K562 (cell line): ENCODE results near the gene MAP7D1. TPM values are rescaled to one million over a fixed set of nuclear protein-coding genes. Genes with fewer than 3 reads are reported as not detected.

Experiments used
- BACH1 ChIP-seq: fragments of 200-800 bp; sonication (Bioruptor generic); IDR thresholded peaks from 2 replicates; pipeline ENCODE4 v1.6.1; 2016; ENCODE audit warnings: missing genetic modification characterization, missing compliant biosample characterization
- CHCHD3 ChIP-seq: fragments of 250-450 bp; sonication (Bioruptor Pico); IDR thresholded peaks from 2 replicates; pipeline ENCODE4 v2.1.2; 2022; ENCODE audit warnings: mild to moderate bottlenecking
- ETV5 ChIP-seq: sonication (generic); formaldehyde crosslinking; IDR thresholded peaks from 2 replicates; pipeline ENCODE4 v1.4.0; 2020; ENCODE audit warnings: low read depth, mild to moderate bottlenecking, missing genetic modification reagents
- FOXA1 ChIP-seq: fragments of 450-650 bp; IDR thresholded peaks from 2 replicates; pipeline ENCODE4 v1.6.1; 2016; ENCODE audit warnings: mild to moderate bottlenecking, borderline replicate concordance
- KDM1A ChIP-seq, 2 experiments: fragments of 450-650 bp; IDR thresholded peaks; 2 replicates each; pipeline ENCODE4 v1.6.1; 2016; ENCODE audit warnings: mild to moderate bottlenecking in 2 of 2
- SREBF1 ChIP-seq: fragments of 150-350 bp; IDR thresholded peaks from 2 replicates; pipeline ENCODE4 v1.6.1; 2014; ENCODE audit warnings: antibody characterized with exemption, low read depth, low read length, borderline replicate concordance
- STAT5A ChIP-seq: IDR thresholded peaks from 2 replicates; pipeline ENCODE4 v1.6.1; 2012; ENCODE audit warnings: low read length, inconsistent platforms, borderline replicate concordance
- STAT5B ChIP-seq: fragments of 250-450 bp; sonication (Bioruptor Pico); IDR thresholded peaks from 2 replicates; pipeline ENCODE4 v1.8.0; 2021; ENCODE audit warnings: mild to moderate bottlenecking, inconsistent platforms
- TRIM24 ChIP-seq, 2 experiments: fragments of 450-650 bp; IDR thresholded peaks; 2 replicates each; pipeline ENCODE4 v1.6.1; 2016
- YY1 ChIP-seq, 3 experiments: IDR thresholded peaks; 2 replicates each; pipeline ENCODE4 v1.6.1; 2011; ENCODE audit warnings: low read length in 2 of 3, mild to moderate bottlenecking in 2 of 3, moderate library complexity in 2 of 3, borderline replicate concordance in 1 of 3, control low read depth in 1 of 3, low read depth in 1 of 3; ENCODE audit not compliant: insufficient read depth in 3 of 3, insufficient replicate concordance in 2 of 3, control insufficient read depth in 1 of 3, insufficient read length in 1 of 3; ENCODE audit errors: extremely low read depth in 1 of 3
- ZNF3 ChIP-seq: fragments of 250-450 bp; sonication (Bioruptor Pico); IDR thresholded peaks from 2 replicates; pipeline ENCODE4 v1.5.0; 2021; ENCODE audit warnings: mild to moderate bottlenecking, moderate library complexity
- ZNF717 ChIP-seq: fragments of 250-450 bp; sonication (Bioruptor Pico); IDR thresholded peaks from 2 replicates; pipeline ENCODE4 v1.5.0; 2021
- polyA plus RNA-seq, 8 experiments: library from polyadenylated mRNA; depleted of rRNA in 4 of 8; stranded (reverse) in 5 of 8; unstranded in 3 of 8; fragments of >200 nt; fragmentation: Nextera tagmentation in 2 of 8; fragmentation: Illumina TruSeq in 1 of 8; extraction: Ambion mirVana in 2 of 8; extraction: Trizol in 1 of 8; gene quantifications; 2 replicates each; pipeline versions ENCODE4 v1.2.1 to v1.2.3, GENCODE V29; 2011 to 2014; ENCODE audit warnings: inconsistent platforms in 1 of 8, missing spikeins in 1 of 8
- total RNA-seq, 7 experiments: library from RNA; depleted of rRNA in 6 of 7; stranded (reverse); fragments of >200 nt in 6 of 7; fragmentation: Illumina TruSeq in 2 of 7; extraction: Trizol in 2 of 7; gene quantifications; 2 replicates each; pipeline versions ENCODE4 v1.2.1 to v1.2.3, GENCODE V29; 2011 to 2021; ENCODE audit warnings: low replicate concordance in 1 of 7
- TF ChIP-seq, protein P1 (sequence below): fragments of 450-650 bp; IDR thresholded peaks from 2 replicates; pipeline ENCODE4 v1.6.1; 2017; ENCODE audit warnings: mild to moderate bottlenecking, moderate library complexity
- TF ChIP-seq, protein P2 (sequence below), 2 experiments: IDR thresholded peaks in 1 of 2; conservative IDR thresholded peaks in 1 of 2; 2 replicates each; pipeline ENCODE4 v1.6.1; 2016; ENCODE audit warnings: low read depth in 2 of 2, mild to moderate bottlenecking in 1 of 2, missing compliant biosample characterization in 1 of 2, missing genetic modification characterization in 1 of 2, moderate library complexity in 1 of 2
- TF ChIP-seq, protein P3 (sequence below), 2 experiments: fragments of 450-650 bp; formaldehyde crosslinking in 1 of 2; IDR thresholded peaks; 2 replicates each; pipeline versions ENCODE4 v1.4.0 to v1.6.1; 2014 to 2020; ENCODE audit warnings: mild to moderate bottlenecking in 2 of 2, borderline replicate concordance in 1 of 2, low read depth in 1 of 2

The MAP7D1 gene
- total and polyA plus RNA-seq, 9 of the 15 experiments (the other 6 are each of a cell fraction or from before 2014, with no cell fraction given), result 3.6 to 108 (median 34.5) TPM

DNA sequence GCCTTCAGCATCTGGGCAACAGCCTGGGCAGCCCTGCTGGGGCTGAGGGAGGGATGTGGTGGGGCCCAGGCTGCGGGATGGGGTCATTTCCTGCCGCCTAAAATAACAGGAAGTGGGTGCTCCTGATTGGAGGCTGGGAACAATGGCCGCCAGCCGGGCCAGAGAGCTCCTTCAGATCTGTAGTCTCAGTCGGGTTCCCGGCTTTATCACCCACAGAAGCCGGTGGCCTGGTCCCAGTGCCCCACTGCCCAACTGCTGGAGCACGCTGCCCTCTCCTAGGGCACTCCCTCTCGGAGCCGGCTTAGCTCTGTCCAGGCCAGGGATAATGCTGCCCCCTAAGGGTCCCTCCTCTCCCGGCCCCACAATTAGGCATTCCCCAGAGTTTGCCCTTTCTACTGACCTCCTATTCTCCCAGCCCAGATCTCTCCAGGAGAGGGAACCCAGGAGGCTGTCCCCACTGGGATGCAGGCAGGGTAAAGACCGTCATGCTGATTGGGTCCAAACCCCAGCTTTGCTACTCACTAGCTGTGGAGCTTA is 5.1 kb downstream of the MAP7D1 start (continued):
- no peak for TF ChIP-seq FOXA1
- TF ChIP-seq TRIM24 (IDR thresholded peaks at IDR 0.05), result no peak
- TF ChIP-seq KDM1A (IDR thresholded peaks at IDR 0.05), result no peak
- peak; percentile 75 to 96 (median 92) for TF ChIP-seq YY1 (IDR thresholded peaks at IDR 0.05; ENCODE audit: borderline replicate concordance in 1 of 3, control insufficient read depth in 1 of 3, extremely low read depth in 1 of 3, insufficient read depth in 3 of 3, insufficient read length in 1 of 3, insufficient replicate concordance in 2 of 3, low read depth in 1 of 3, low read length in 2 of 3)
- TF ChIP-seq, protein P1, sequence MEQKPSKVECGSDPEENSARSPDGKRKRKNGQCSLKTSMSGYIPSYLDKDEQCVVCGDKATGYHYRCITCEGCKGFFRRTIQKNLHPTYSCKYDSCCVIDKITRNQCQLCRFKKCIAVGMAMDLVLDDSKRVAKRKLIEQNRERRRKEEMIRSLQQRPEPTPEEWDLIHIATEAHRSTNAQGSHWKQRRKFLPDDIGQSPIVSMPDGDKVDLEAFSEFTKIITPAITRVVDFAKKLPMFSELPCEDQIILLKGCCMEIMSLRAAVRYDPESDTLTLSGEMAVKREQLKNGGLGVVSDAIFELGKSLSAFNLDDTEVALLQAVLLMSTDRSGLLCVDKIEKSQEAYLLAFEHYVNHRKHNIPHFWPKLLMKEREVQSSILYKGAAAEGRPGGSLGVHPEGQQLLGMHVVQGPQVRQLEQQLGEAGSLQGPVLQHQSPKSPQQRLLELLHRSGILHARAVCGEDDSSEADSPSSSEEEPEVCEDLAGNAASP, result no peak
- no peak for TF ChIP-seq SREBF1
- TF ChIP-seq, protein P2, sequence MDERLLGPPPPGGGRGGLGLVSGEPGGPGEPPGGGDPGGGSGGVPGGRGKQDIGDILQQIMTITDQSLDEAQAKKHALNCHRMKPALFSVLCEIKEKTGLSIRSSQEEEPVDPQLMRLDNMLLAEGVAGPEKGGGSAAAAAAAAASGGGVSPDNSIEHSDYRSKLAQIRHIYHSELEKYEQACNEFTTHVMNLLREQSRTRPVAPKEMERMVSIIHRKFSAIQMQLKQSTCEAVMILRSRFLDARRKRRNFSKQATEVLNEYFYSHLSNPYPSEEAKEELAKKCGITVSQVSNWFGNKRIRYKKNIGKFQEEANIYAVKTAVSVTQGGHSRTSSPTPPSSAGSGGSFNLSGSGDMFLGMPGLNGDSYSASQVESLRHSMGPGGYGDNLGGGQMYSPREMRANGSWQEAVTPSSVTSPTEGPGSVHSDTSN (CRISPR knock-in tag; IDR thresholded peaks at IDR 0.05; ENCODE audit: low read depth), result no peak
- TF ChIP-seq, protein P2 (tag; conservative IDR thresholded peaks at IDR 0.05; ENCODE audit: low read depth), result no peak
- TF ChIP-seq ZNF3 (CRISPR knock-in tag), result no peak
- peak; percentile 67; the same call in 1 of the 2 replicates for TF ChIP-seq BACH1 (tag)
- no peak for TF ChIP-seq CHCHD3 (CRISPR knock-in tag)
- TF ChIP-seq STAT5A, result no peak
- TF ChIP-seq ETV5 (CRISPR knock-in tag), result peak; percentile 81
- TF ChIP-seq, protein P3, sequence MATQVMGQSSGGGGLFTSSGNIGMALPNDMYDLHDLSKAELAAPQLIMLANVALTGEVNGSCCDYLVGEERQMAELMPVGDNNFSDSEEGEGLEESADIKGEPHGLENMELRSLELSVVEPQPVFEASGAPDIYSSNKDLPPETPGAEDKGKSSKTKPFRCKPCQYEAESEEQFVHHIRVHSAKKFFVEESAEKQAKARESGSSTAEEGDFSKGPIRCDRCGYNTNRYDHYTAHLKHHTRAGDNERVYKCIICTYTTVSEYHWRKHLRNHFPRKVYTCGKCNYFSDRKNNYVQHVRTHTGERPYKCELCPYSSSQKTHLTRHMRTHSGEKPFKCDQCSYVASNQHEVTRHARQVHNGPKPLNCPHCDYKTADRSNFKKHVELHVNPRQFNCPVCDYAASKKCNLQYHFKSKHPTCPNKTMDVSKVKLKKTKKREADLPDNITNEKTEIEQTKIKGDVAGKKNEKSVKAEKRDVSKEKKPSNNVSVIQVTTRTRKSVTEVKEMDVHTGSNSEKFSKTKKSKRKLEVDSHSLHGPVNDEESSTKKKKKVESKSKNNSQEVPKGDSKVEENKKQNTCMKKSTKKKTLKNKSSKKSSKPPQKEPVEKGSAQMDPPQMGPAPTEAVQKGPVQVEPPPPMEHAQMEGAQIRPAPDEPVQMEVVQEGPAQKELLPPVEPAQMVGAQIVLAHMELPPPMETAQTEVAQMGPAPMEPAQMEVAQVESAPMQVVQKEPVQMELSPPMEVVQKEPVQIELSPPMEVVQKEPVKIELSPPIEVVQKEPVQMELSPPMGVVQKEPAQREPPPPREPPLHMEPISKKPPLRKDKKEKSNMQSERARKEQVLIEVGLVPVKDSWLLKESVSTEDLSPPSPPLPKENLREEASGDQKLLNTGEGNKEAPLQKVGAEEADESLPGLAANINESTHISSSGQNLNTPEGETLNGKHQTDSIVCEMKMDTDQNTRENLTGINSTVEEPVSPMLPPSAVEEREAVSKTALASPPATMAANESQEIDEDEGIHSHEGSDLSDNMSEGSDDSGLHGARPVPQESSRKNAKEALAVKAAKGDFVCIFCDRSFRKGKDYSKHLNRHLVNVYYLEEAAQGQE (IDR thresholded peaks at IDR 0.05; ENCODE audit: borderline replicate concordance), result peak; percentile 33; the same call in 1 of the 2 replicates
- TF ChIP-seq, protein P3 (CRISPR knock-in tag; IDR thresholded peaks at IDR 0.05; ENCODE audit: low read depth), result no peak
- TF ChIP-seq ZNF717 (CRISPR knock-in tag), result no peak
- no peak for TF ChIP-seq STAT5B
